GM23338 (cell line): ENCODE measurements around the gene KIAA0513. TPM values are rescaled to one million over a fixed set of nuclear protein-coding genes. Genes with fewer than 3 reads are reported as not detected.
A peak's percentile ranks its signal among the peaks of the same experiment; 100 is the strongest.

Source experiments
- ATAC-seq: fragments of 200-7000 bp; cut with Tn5 transposase; 3 replicates; pipeline ENCODE4 v1.9.1; 2020
- DNase-seq: peaks from one replicate; pipeline ENCODE4 v3.0.0-alpha.2; 2015; ENCODE audit warnings: low spot score
- H2AFZ ChIP-seq: fragments of 200-600 bp; sonication (generic); 2 replicates; pipeline ENCODE4 v1.8.0; 2016; ENCODE audit warnings: antibody characterized with exemption, mild to moderate bottlenecking, moderate library complexity
- H3F3A ChIP-seq: fragments of 200-600 bp; sonication (generic); replicated peaks from 2 replicates; pipeline ENCODE4 v1.8.0; 2017; ENCODE audit warnings: antibody characterized with exemption, mixed run types, low read depth
- H3K27ac ChIP-seq: fragments of 200-600 bp; sonication (generic); 2 replicates; pipeline ENCODE4 v1.6.1; 2016; ENCODE audit warnings: low read depth
- H3K27me3 ChIP-seq: fragments of 200-600 bp; sonication (generic); 2 replicates; pipeline ENCODE4 v1.8.0; 2016; ENCODE audit warnings: mild to moderate bottlenecking, mixed run types, moderate library complexity; ENCODE audit not compliant: insufficient read depth
- H3K36me3 ChIP-seq: fragments of 200-600 bp; sonication (generic); 2 replicates; pipeline ENCODE4 v1.8.0; 2016; ENCODE audit warnings: mild to moderate bottlenecking; ENCODE audit not compliant: insufficient read depth
- H3K4me1 ChIP-seq: fragments of 200-600 bp; sonication (generic); 2 replicates; pipeline ENCODE4 v1.8.0; 2016; ENCODE audit warnings: mild to moderate bottlenecking, moderate library complexity; ENCODE audit not compliant: insufficient read depth
- H3K4me2 ChIP-seq: fragments of 200-600 bp; sonication (generic); 2 replicates; pipeline ENCODE4 v1.7.1; 2017; ENCODE audit warnings: mixed run types
- H3K4me3 ChIP-seq: fragments of 200-600 bp; sonication (generic); 2 replicates; pipeline ENCODE4 v1.6.1; 2016; ENCODE audit warnings: mixed run types
- H3K79me2 ChIP-seq: fragments of 200-600 bp; sonication (generic); replicated peaks from 2 replicates; pipeline ENCODE4 v1.8.0; 2017; ENCODE audit warnings: mild to moderate bottlenecking; ENCODE audit not compliant: insufficient read depth
- H3K9me2 ChIP-seq: fragments of 200-600 bp; sonication (generic); 2 replicates; pipeline ENCODE4 v1.8.0; 2017; ENCODE audit not compliant: insufficient read depth
- H4K20me1 ChIP-seq: fragments of 200-600 bp; sonication (generic); replicated peaks from 2 replicates; pipeline ENCODE4 v1.8.0; 2017; ENCODE audit warnings: mild to moderate bottlenecking; ENCODE audit not compliant: insufficient read depth
- H3K27ac Mint-ChIP-seq: 2 replicates; pipeline ENCODE4 v1.8.0; 2020; ENCODE audit warnings: inconsistent platforms, mild to moderate bottlenecking, moderate library complexity, mixed read lengths
- H3K27me3 Mint-ChIP-seq: 3 replicates; pipeline ENCODE4 v1.8.0; 2022; ENCODE audit warnings: low read depth, mild to moderate bottlenecking, moderate library complexity, mixed read lengths, inconsistent platforms; ENCODE audit not compliant: insufficient read depth, poor library complexity
- H3K36me3 Mint-ChIP-seq: 3 replicates; pipeline ENCODE4 v1.8.0; 2021; ENCODE audit warnings: low read depth, mild to moderate bottlenecking, inconsistent platforms, moderate library complexity, mixed read lengths
- H3K4me1 Mint-ChIP-seq: 3 replicates; pipeline ENCODE4 v1.8.0; 2020; ENCODE audit warnings: mild to moderate bottlenecking, inconsistent platforms, mixed read lengths
- H3K4me3 Mint-ChIP-seq: 3 replicates; pipeline ENCODE4 v1.8.0; 2021; ENCODE audit warnings: moderate library complexity, mild to moderate bottlenecking, inconsistent platforms, mixed read lengths
- H3K9me3 Mint-ChIP-seq: 3 replicates; pipeline ENCODE4 v1.8.0; 2020; ENCODE audit warnings: moderate library complexity, mild to moderate bottlenecking, inconsistent platforms, mixed read lengths
- CREB1 ChIP-seq: fragments of 250-450 bp; sonication (Bioruptor Pico); IDR thresholded peaks from 2 replicates; pipeline ENCODE4 v1.5.0; 2020; ENCODE audit warnings: low read depth, mild to moderate bottlenecking, moderate library complexity
- CTCF ChIP-seq, 2 experiments: fragments of 200-600 bp in 1 of 2; sonication (generic) in 1 of 2; conservative IDR thresholded peaks; 2 replicates each; pipeline versions ENCODE4 v1.5.1 to v1.6.1; 2016 to 2017; ENCODE audit warnings: antibody characterized with exemption in 2 of 2, low read depth in 2 of 2, mild to moderate bottlenecking in 2 of 2, moderate library complexity in 1 of 2
- EZH2 ChIP-seq: fragments of 200-600 bp; sonication (generic); IDR thresholded peaks from one replicate; pipeline ENCODE4 v1.8.0; 2017; ENCODE audit warnings: antibody characterized with exemption, mild to moderate bottlenecking, low read depth; ENCODE audit not compliant: unreplicated experiment
- EZH2phosphoT487 ChIP-seq: fragments of 200-600 bp; sonication (generic); IDR thresholded peaks from one replicate; pipeline ENCODE4 v1.8.1; 2018; ENCODE audit warnings: antibody characterized with exemption; ENCODE audit not compliant: unreplicated experiment
- JUNB ChIP-seq: IDR thresholded peaks from one replicate; pipeline ENCODE4 v1.6.1; 2016; ENCODE audit warnings: antibody characterized with exemption; ENCODE audit not compliant: unreplicated experiment
- NANOG ChIP-seq: IDR thresholded peaks from 2 replicates; pipeline ENCODE4 v1.6.1; 2016; ENCODE audit warnings: antibody characterized with exemption, borderline replicate concordance
- POLR2AphosphoS5 ChIP-seq: IDR thresholded peaks from 2 replicates; pipeline ENCODE4 v1.6.1; 2016; ENCODE audit warnings: antibody characterized with exemption, low read depth
- ZNF114 ChIP-seq: fragments of 250-450 bp; sonication (Bioruptor Pico); IDR thresholded peaks from 2 replicates; pipeline ENCODE4 v1.5.0; 2020; ENCODE audit warnings: mild to moderate bottlenecking, moderate library complexity
- ZNF331 ChIP-seq: fragments of 250-450 bp; sonication (Bioruptor Pico); IDR thresholded peaks from 2 replicates; pipeline ENCODE4 v1.5.0; 2020; ENCODE audit warnings: low read depth, mild to moderate bottlenecking, moderate library complexity
- polyA plus RNA-seq: library from polyadenylated mRNA; unstranded; fragments of >200 nt; fragmentation: Nextera tagmentation; extraction: Ambion mirVana; gene quantifications from 2 replicates; pipeline ENCODE4 v1.2.1, GENCODE V29; 2016
- total RNA-seq: library from RNA; depleted of rRNA; stranded (reverse); fragments of >200 nt; shearing (Covaris generic); gene quantifications from 2 replicates; pipeline ENCODE4 v1.2.3, GENCODE V29; 2014
- TF ChIP-seq, protein P1 (sequence below): IDR thresholded peaks from one replicate; pipeline ENCODE4 v1.6.1; 2018; ENCODE audit warnings: antibody characterized with exemption; ENCODE audit not compliant: unreplicated experiment
- TF ChIP-seq, protein P2 (sequence below): IDR thresholded peaks from 2 replicates; pipeline ENCODE4 v1.6.1; 2016; ENCODE audit warnings: antibody characterized with exemption
- TF ChIP-seq, protein P3 (sequence below): fragments of 250-450 bp; sonication (Bioruptor Pico); IDR thresholded peaks from 2 replicates; pipeline ENCODE4 v1.5.0; 2020; ENCODE audit warnings: mild to moderate bottlenecking, moderate library complexity

Gene KIAA0513
- total and polyA plus RNA-seq, 2 experiments from 2014 or later = 2.1 to 8.7 TPM

- Histone ChIP-seq H2AFZ (no peak overlapping the region), H4K20me1 (peaks cover 38% of the 10 kb centered on the region), H3K27me3 (no peaks in the 10 kb centered on the region), H3K36me3 (no peaks in the 10 kb centered on the region), H3K4me2 (peak overlapping the region; percentile 5; the same call in 1 of the 2 replicates), H3K4me1 (no peaks in the 10 kb centered on the region; the same call in 1 of the 2 replicates), H3K79me2 (peaks cover 97% of the 10 kb centered on the region), H3F3A (0 out of 2 replicates have a peak, but pooled peaks cover 5% of the 10 kb centered on the region), H3K4me3 (no peak overlapping the region), H3K9me2 (no peaks in the 10 kb centered on the region), H3K27ac (peak overlapping the region; percentile 74; the same call in 1 of the 2 replicates)
- Mint-ChIP-seq H3K27ac (peak overlapping the region; percentile 42), H3K4me1 (peaks cover 35% of the 10 kb centered on the region), H3K36me3 (peaks cover 5% of the 10 kb centered on the region; the same call in 1 of the 3 replicates), H3K27me3 (peaks cover 6% of the 10 kb centered on the region), H3K4me3 (no peak overlapping the region), H3K9me3 (no peaks in the 10 kb centered on the region)
- no peak for DNase-seq
- TF ChIP-seq, protein P1, sequence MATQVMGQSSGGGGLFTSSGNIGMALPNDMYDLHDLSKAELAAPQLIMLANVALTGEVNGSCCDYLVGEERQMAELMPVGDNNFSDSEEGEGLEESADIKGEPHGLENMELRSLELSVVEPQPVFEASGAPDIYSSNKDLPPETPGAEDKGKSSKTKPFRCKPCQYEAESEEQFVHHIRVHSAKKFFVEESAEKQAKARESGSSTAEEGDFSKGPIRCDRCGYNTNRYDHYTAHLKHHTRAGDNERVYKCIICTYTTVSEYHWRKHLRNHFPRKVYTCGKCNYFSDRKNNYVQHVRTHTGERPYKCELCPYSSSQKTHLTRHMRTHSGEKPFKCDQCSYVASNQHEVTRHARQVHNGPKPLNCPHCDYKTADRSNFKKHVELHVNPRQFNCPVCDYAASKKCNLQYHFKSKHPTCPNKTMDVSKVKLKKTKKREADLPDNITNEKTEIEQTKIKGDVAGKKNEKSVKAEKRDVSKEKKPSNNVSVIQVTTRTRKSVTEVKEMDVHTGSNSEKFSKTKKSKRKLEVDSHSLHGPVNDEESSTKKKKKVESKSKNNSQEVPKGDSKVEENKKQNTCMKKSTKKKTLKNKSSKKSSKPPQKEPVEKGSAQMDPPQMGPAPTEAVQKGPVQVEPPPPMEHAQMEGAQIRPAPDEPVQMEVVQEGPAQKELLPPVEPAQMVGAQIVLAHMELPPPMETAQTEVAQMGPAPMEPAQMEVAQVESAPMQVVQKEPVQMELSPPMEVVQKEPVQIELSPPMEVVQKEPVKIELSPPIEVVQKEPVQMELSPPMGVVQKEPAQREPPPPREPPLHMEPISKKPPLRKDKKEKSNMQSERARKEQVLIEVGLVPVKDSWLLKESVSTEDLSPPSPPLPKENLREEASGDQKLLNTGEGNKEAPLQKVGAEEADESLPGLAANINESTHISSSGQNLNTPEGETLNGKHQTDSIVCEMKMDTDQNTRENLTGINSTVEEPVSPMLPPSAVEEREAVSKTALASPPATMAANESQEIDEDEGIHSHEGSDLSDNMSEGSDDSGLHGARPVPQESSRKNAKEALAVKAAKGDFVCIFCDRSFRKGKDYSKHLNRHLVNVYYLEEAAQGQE = no peak
- TF ChIP-seq, protein P2, sequence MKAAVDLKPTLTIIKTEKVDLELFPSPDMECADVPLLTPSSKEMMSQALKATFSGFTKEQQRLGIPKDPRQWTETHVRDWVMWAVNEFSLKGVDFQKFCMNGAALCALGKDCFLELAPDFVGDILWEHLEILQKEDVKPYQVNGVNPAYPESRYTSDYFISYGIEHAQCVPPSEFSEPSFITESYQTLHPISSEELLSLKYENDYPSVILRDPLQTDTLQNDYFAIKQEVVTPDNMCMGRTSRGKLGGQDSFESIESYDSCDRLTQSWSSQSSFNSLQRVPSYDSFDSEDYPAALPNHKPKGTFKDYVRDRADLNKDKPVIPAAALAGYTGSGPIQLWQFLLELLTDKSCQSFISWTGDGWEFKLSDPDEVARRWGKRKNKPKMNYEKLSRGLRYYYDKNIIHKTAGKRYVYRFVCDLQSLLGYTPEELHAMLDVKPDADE = no peak
- TF ChIP-seq, protein P3, sequence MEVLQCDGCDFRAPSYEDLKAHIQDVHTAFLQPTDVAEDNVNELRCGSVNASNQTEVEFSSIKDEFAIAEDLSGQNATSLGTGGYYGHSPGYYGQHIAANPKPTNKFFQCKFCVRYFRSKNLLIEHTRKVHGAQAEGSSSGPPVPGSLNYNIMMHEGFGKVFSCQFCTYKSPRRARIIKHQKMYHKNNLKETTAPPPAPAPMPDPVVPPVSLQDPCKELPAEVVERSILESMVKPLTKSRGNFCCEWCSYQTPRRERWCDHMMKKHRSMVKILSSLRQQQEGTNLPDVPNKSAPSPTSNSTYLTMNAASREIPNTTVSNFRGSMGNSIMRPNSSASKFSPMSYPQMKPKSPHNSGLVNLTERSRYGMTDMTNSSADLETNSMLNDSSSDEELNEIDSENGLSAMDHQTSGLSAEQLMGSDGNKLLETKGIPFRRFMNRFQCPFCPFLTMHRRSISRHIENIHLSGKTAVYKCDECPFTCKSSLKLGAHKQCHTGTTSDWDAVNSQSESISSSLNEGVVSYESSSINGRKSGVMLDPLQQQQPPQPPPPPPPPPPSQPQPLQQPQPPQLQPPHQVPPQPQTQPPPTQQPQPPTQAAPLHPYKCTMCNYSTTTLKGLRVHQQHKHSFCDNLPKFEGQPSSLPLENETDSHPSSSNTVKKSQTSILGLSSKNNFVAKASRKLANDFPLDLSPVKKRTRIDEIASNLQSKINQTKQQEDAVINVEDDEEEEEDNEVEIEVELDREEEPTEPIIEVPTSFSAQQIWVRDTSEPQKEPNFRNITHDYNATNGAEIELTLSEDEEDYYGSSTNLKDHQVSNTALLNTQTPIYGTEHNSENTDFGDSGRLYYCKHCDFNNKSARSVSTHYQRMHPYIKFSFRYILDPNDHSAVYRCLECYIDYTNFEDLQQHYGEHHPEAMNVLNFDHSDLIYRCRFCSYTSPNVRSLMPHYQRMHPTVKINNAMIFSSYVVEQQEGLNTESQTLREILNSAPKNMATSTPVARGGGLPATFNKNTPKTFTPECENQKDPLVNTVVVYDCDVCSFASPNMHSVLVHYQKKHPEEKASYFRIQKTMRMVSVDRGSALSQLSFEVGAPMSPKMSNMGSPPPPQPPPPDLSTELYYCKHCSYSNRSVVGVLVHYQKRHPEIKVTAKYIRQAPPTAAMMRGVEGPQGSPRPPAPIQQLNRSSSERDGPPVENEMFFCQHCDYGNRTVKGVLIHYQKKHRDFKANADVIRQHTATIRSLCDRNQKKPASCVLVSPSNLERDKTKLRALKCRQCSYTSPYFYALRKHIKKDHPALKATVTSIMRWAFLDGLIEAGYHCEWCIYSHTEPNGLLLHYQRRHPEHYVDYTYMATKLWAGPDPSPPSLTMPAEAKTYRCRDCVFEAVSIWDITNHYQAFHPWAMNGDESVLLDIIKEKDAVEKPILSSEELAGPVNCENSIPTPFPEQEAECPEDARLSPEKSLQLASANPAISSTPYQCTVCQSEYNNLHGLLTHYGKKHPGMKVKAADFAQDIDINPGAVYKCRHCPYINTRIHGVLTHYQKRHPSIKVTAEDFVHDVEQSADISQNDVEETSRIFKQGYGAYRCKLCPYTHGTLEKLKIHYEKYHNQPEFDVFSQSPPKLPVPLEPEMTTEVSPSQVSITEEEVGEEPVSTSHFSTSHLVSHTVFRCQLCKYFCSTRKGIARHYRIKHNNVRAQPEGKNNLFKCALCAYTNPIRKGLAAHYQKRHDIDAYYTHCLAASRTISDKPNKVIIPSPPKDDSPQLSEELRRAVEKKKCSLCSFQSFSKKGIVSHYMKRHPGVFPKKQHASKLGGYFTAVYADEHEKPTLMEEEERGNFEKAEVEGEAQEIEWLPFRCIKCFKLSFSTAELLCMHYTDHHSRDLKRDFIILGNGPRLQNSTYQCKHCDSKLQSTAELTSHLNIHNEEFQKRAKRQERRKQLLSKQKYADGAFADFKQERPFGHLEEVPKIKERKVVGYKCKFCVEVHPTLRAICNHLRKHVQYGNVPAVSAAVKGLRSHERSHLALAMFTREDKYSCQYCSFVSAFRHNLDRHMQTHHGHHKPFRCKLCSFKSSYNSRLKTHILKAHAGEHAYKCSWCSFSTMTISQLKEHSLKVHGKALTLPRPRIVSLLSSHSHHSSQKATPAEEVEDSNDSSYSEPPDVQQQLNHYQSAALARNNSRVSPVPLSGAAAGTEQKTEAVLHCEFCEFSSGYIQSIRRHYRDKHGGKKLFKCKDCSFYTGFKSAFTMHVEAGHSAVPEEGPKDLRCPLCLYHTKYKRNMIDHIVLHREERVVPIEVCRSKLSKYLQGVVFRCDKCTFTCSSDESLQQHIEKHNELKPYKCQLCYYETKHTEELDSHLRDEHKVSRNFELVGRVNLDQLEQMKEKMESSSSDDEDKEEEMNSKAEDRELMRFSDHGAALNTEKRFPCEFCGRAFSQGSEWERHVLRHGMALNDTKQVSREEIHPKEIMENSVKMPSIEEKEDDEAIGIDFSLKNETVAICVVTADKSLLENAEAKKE (CRISPR knock-in tag) = no peak
- no peak for TF ChIP-seq CREB1 (CRISPR knock-in tag)
- TF ChIP-seq ZNF331 (CRISPR knock-in tag) = no peak
- no peak for TF ChIP-seq POLR2AphosphoS5
- TF ChIP-seq EZH2phosphoT487 = no peak
- no peak for TF ChIP-seq JUNB
- TF ChIP-seq NANOG = no peak
- TF ChIP-seq ZNF114 = no peak
- no peak for TF ChIP-seq CTCF (conservative IDR thresholded peaks at IDR 0.05; ENCODE audit: low read depth in 2 of 2)
- no peak for TF ChIP-seq EZH2
- no peak; the same call in 2 of the 3 replicates for ATAC-seq
Measured at GRCh38 chr16:85003725-85004586, 23.6 kb upstream of the KIAA0513 start.
